ENCODE measurements around the gene JARID2.

Gene JARID2

DNA sequence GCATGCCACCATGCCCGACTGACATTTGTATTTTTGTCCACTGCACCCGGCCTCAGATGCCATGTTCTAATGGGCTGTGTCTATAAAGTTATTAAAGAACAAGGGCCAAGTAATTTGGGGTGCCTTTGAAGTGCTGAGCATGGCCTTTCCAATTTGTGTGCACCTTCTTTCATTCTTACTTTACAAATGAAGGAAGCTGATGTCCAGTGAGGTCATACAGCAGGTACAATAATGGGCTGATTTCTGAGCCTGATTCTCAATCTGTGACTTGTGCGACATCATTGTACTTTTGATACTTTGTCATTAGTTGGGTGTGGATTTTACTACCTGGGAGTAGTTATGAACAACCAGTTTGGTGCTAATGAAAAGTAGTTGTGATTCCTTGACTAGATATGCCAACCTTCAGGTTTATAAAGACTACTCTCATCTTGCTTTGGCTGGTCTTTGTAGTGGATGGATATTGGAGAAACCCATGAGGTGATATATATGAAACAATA, 94.3 kb downstream of the JARID2 start:
- Histone ChIP-seq H3K9ac (ENCODE audit: low read length in 5 of 5) (no peak overlapping the region), H3K36me3 (ENCODE audit: control insufficient read depth in 5 of 5, insufficient read depth in 5 of 5, low read length in 5 of 5) (no peaks in the 10 kb centered on the region), H3K27ac (ENCODE audit: low read depth, low read length) (no peak overlapping the region), H3K4me1 (ENCODE audit: control insufficient read depth in 5 of 5, insufficient read depth in 5 of 5, low read length in 5 of 5) (peaks cover 0 to 26% (median 4%) of the 10 kb centered on the region in 5 donors), H3K27me3 (ENCODE audit: control insufficient read depth in 5 of 5, insufficient read depth in 4 of 5, low read length in 5 of 5) (no peaks in the 10 kb centered on the region), H3K9me3 (ENCODE audit: control insufficient read depth in 5 of 5, low read length in 5 of 5) (no peaks in the 10 kb centered on the region), H3K4me3 (ENCODE audit: low read depth in 1 of 5, low read length in 5 of 5) (no peak overlapping the region)

DNA sequence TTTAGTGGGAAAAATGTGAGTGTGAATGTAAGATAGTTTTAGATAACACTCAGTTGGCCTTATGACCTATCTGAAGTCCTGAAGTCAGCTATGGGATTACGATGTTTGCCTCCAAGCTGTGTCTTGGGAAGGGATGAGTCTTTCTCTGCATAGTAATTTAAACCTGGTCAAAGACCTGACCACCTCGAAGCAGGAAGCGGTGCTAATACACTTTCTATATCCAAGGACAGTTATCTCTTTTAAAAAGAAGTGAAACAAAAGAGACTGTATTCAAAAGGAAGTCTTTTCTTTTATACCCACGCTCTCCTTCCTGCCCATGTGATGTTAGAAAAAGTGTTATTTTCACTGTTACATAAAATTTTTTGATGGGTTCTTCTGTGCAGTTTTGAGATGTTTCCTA, 94.9 kb downstream of the JARID2 start:
- no peaks in the 10 kb centered on the region for H3K27me3 ChIP-seq (ENCODE audit: control insufficient read depth in 5 of 5, insufficient read depth in 4 of 5, low read length in 5 of 5)
- no peaks in the 10 kb centered on the region for H3K9me3 ChIP-seq (ENCODE audit: control insufficient read depth in 5 of 5, low read length in 5 of 5)
- no peak overlapping the region for H3K27ac ChIP-seq (ENCODE audit: low read depth, low read length)
- peaks cover 0 to 26% (median 4%) of the 10 kb centered on the region in 5 donors for H3K4me1 ChIP-seq (ENCODE audit: control insufficient read depth in 5 of 5, insufficient read depth in 5 of 5, low read length in 5 of 5)
- no peak overlapping the region for H3K4me3 ChIP-seq (ENCODE audit: low read depth in 1 of 5, low read length in 5 of 5)
- H3K9ac ChIP-seq (ENCODE audit: low read length in 5 of 5): no peak overlapping the region
- H3K36me3 ChIP-seq (ENCODE audit: control insufficient read depth in 5 of 5, insufficient read depth in 5 of 5, low read length in 5 of 5): no peaks in the 10 kb centered on the region

GRCh38 chr6:15341311-15342001, 95.6 kb downstream of the JARID2 start:
- H3K9ac ChIP-seq (ENCODE audit: low read length in 5 of 5): no peak overlapping the region
- no peak overlapping the region for H3K4me3 ChIP-seq (ENCODE audit: low read depth in 1 of 5, low read length in 5 of 5)
- no peaks in the 10 kb centered on the region for H3K9me3 ChIP-seq (ENCODE audit: control insufficient read depth in 5 of 5, low read length in 5 of 5)
- no peaks in the 10 kb centered on the region for H3K36me3 ChIP-seq (ENCODE audit: control insufficient read depth in 5 of 5, insufficient read depth in 5 of 5, low read length in 5 of 5)
- no peak overlapping the region for H3K27ac ChIP-seq (ENCODE audit: low read depth, low read length)
- no peaks in the 10 kb centered on the region for H3K27me3 ChIP-seq (ENCODE audit: control insufficient read depth in 5 of 5, insufficient read depth in 4 of 5, low read length in 5 of 5)
- H3K4me1 ChIP-seq (ENCODE audit: control insufficient read depth in 5 of 5, insufficient read depth in 5 of 5, low read length in 5 of 5): peaks cover 0 to 26% (median 4%) of the 10 kb centered on the region in 5 donors

DNA sequence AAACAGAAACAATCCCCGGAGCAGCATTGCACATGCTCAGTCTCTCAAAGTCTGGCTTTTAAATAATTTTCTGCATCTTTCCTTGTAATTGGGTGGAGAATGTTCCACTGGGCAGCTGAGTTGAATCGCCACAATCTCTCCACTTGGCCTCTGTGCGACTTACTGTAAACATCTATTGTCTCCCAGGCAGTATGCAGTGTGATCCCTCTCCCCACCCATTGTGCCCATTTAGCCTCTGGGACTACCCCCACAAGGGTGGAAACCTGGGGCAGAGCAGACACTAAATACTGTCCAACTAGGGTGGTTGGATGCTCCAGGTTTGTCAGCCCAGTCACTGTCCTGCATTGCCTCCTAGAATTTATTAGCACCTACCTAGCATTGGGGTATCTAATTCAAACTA, 96.2 kb downstream of the JARID2 start:
- Histone ChIP-seq H3K9me3 (ENCODE audit: control insufficient read depth in 5 of 5, low read length in 5 of 5) (no peaks in the 10 kb centered on the region), H3K4me3 (ENCODE audit: low read depth in 1 of 5, low read length in 5 of 5) (no peak overlapping the region), H3K9ac (ENCODE audit: low read length in 5 of 5) (no peak overlapping the region), H3K27ac (ENCODE audit: low read depth, low read length) (no peak overlapping the region), H3K27me3 (ENCODE audit: control insufficient read depth in 5 of 5, insufficient read depth in 4 of 5, low read length in 5 of 5) (no peaks in the 10 kb centered on the region), H3K36me3 (ENCODE audit: control insufficient read depth in 5 of 5, insufficient read depth in 5 of 5, low read length in 5 of 5) (no peaks in the 10 kb centered on the region), H3K4me1 (ENCODE audit: control insufficient read depth in 5 of 5, insufficient read depth in 5 of 5, low read length in 5 of 5) (peaks cover 0 to 21% (median 4%) of the 10 kb centered on the region in 5 donors)

DNA sequence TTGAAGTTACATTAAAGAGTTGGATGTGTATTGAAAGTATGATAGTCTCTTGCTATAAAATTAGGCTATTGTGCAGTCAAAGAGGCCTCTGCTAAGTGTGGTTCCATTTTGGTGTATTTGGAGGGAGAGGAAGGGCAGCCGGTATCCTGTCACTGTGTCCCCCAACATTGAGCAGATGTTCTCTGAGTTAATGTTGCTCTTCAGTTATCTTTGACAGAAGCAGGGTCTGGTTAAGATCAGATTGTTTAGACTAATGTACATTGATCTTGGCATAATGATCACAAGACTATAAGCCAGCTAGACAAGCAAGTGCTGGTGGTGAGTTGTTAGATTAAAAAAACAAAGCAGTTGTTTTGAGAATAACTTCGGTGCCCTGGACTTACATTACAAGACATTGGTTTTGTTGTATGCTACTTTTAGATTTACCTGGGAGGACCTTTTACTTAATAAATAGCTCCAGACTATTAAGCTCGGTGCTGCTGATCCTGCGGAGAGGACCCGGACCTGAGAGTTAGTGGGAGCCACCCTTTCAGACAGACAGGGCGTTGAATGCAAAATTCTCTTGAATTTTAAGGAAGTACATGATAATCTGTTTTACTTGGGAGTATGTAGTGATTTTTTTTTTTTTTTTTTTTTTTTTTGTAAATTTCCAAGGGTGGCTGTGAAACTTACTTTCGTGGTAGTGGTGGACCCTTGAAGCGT, 97.8 kb downstream of the JARID2 start:
- no peaks in the 10 kb centered on the region for H3K9me3 ChIP-seq (ENCODE audit: control insufficient read depth in 5 of 5, low read length in 5 of 5)
- H3K4me3 ChIP-seq (ENCODE audit: low read depth in 1 of 5, low read length in 5 of 5): no peak overlapping the region

DNA sequence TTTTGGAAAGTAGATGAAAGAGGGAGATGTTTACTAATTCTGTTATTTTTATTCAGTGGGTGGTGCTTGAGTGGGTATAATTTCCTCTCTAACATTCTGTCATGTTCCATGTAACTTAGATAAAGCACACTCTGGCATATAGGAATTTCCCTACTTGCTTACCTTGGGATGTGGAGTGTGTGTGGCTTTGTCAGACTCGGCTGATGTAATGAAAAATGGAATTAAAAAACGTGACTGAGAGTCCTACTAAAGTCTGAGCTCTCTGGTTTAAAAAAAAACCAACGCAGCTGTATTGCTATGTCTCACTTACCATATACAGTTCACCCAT, 98.3 kb downstream of the JARID2 start:
- Histone ChIP-seq H3K9me3 (ENCODE audit: control insufficient read depth in 5 of 5, low read length in 5 of 5) (no peaks in the 10 kb centered on the region), H3K9ac (ENCODE audit: low read length in 5 of 5) (no peak overlapping the region), H3K4me1 (ENCODE audit: control insufficient read depth in 5 of 5, insufficient read depth in 5 of 5, low read length in 5 of 5) (peaks cover 0 to 14% (median 4%) of the 10 kb centered on the region in 5 donors), H3K27ac (ENCODE audit: low read depth, low read length) (no peak overlapping the region), H3K4me3 (ENCODE audit: low read depth in 1 of 5, low read length in 5 of 5) (no peak overlapping the region), H3K36me3 (ENCODE audit: control insufficient read depth in 5 of 5, insufficient read depth in 5 of 5, low read length in 5 of 5) (no peaks in the 10 kb centered on the region), H3K27me3 (ENCODE audit: control insufficient read depth in 5 of 5, insufficient read depth in 4 of 5, low read length in 5 of 5) (no peaks in the 10 kb centered on the region)

More for the DNA sequence above, 97.8 kb downstream of the JARID2 start:
- Histone ChIP-seq H3K36me3 (ENCODE audit: control insufficient read depth in 5 of 5, insufficient read depth in 5 of 5, low read length in 5 of 5) (no peaks in the 10 kb centered on the region), H3K27ac (ENCODE audit: low read depth, low read length) (no peak overlapping the region), H3K4me1 (ENCODE audit: control insufficient read depth in 5 of 5, insufficient read depth in 5 of 5, low read length in 5 of 5) (peaks cover 0 to 14% (median 4%) of the 10 kb centered on the region in 5 donors), H3K9ac (ENCODE audit: low read length in 5 of 5) (no peak overlapping the region), H3K27me3 (ENCODE audit: control insufficient read depth in 5 of 5, insufficient read depth in 4 of 5, low read length in 5 of 5) (no peaks in the 10 kb centered on the region)

- H3K4me1 ChIP-seq (ENCODE audit: control insufficient read depth in 5 of 5, insufficient read depth in 5 of 5, low read length in 5 of 5): peaks cover 0 to 14% (median 3%) of the 10 kb centered on the region in 5 donors
- H3K36me3 ChIP-seq (ENCODE audit: control insufficient read depth in 5 of 5, insufficient read depth in 5 of 5, low read length in 5 of 5): no peaks in the 10 kb centered on the region
- H3K27me3 ChIP-seq (ENCODE audit: control insufficient read depth in 5 of 5, insufficient read depth in 4 of 5, low read length in 5 of 5): no peaks in the 10 kb centered on the region
- H3K9me3 ChIP-seq (ENCODE audit: control insufficient read depth in 5 of 5, low read length in 5 of 5): no peaks in the 10 kb centered on the region
- no peak overlapping the region for H3K4me3 ChIP-seq (ENCODE audit: low read depth in 1 of 5, low read length in 5 of 5)
- H3K27ac ChIP-seq (ENCODE audit: low read depth, low read length): no peak overlapping the region
- no peak overlapping the region for H3K9ac ChIP-seq (ENCODE audit: low read length in 5 of 5)
Measured at GRCh38 chr6:15344831-15345230, 99.0 kb downstream of the JARID2 start.

DNA sequence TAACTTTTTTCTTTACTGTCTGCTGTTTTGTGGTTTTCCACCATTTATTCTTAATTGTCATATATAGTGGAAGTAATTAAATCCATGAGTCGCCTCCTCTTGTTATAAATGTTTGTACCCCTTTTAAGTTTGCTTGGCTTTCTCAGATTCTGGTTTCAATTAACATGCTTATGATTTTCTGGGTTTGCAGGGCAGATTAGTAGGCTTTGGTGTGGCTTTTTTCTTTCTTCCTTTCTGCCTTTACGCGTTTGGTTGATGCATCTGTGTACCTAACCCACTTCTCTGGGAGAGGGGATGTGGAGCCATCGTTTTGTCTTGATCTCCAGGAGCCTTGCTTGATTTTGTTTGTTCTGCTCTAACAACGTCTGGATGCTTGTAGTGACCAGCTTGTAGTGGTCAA, 100.4 kb downstream of the JARID2 start:
- H3K27me3 ChIP-seq (ENCODE audit: control insufficient read depth in 5 of 5, insufficient read depth in 4 of 5, low read length in 5 of 5): no peaks in the 10 kb centered on the region
- H3K4me1 ChIP-seq (ENCODE audit: control insufficient read depth in 5 of 5, insufficient read depth in 5 of 5, low read length in 5 of 5): peaks cover 0 to 10% (median 9%) of the 10 kb centered on the region in 5 donors
- H3K4me3 ChIP-seq (ENCODE audit: low read depth in 1 of 5, low read length in 5 of 5): no peak overlapping the region
- no peaks in the 10 kb centered on the region for H3K36me3 ChIP-seq (ENCODE audit: control insufficient read depth in 5 of 5, insufficient read depth in 5 of 5, low read length in 5 of 5)
- no peak overlapping the region for H3K9ac ChIP-seq (ENCODE audit: low read length in 5 of 5)
- H3K9me3 ChIP-seq (ENCODE audit: control insufficient read depth in 5 of 5, low read length in 5 of 5): no peaks in the 10 kb centered on the region
- no peak overlapping the region for H3K27ac ChIP-seq (ENCODE audit: low read depth, low read length)

GRCh38 chr6:15348528-15348927, 102.7 kb downstream of the JARID2 start:
- no peaks in the 10 kb centered on the region for H3K27me3 ChIP-seq (ENCODE audit: control insufficient read depth in 5 of 5, insufficient read depth in 4 of 5, low read length in 5 of 5)
- H3K27ac ChIP-seq (ENCODE audit: low read depth, low read length): no peak overlapping the region
- H3K4me3 ChIP-seq (ENCODE audit: low read depth in 1 of 5, low read length in 5 of 5): no peak overlapping the region
- H3K4me1 ChIP-seq (ENCODE audit: control insufficient read depth in 5 of 5, insufficient read depth in 5 of 5, low read length in 5 of 5): peaks cover 0 to 25% (median 19%) of the 10 kb centered on the region in 5 donors
- no peak overlapping the region for H3K9ac ChIP-seq (ENCODE audit: low read length in 5 of 5)
- no peaks in the 10 kb centered on the region for H3K36me3 ChIP-seq (ENCODE audit: control insufficient read depth in 5 of 5, insufficient read depth in 5 of 5, low read length in 5 of 5)
- H3K9me3 ChIP-seq (ENCODE audit: control insufficient read depth in 5 of 5, low read length in 5 of 5): no peaks in the 10 kb centered on the region

GRCh38 chr6:15349379-15349778, 103.5 kb downstream of the JARID2 start:
- Histone ChIP-seq H3K27ac (ENCODE audit: low read depth, low read length) (no peak overlapping the region), H3K9me3 (ENCODE audit: control insufficient read depth in 5 of 5, low read length in 5 of 5) (no peaks in the 10 kb centered on the region), H3K4me3 (ENCODE audit: low read depth in 1 of 5, low read length in 5 of 5) (no peak overlapping the region), H3K36me3 (ENCODE audit: control insufficient read depth in 5 of 5, insufficient read depth in 5 of 5, low read length in 5 of 5) (no peaks in the 10 kb centered on the region), H3K4me1 (ENCODE audit: control insufficient read depth in 5 of 5, insufficient read depth in 5 of 5, low read length in 5 of 5) (peaks cover 0 to 24% (median 19%) of the 10 kb centered on the region in 5 donors), H3K27me3 (ENCODE audit: control insufficient read depth in 5 of 5, insufficient read depth in 4 of 5, low read length in 5 of 5) (no peaks in the 10 kb centered on the region), H3K9ac (ENCODE audit: low read length in 5 of 5) (no peak overlapping the region)
